Neural cell (in vitro differentiated cells): Measurements from ENCODE around the gene GRIA3. TPM values are rescaled to one million over a fixed set of nuclear protein-coding genes. Genes with fewer than 3 reads are reported as not detected.

Source experiments
- H2AFZ ChIP-seq: fragments of 200-600, 300-800 bp; sonication (generic), shearing (Covaris generic); 2 replicates; pipeline ENCODE4 v1.6.0; 2014; ENCODE audit warnings: low read depth, mild to moderate bottlenecking, antibody characterized with exemption, low read length, moderate library complexity
- H3F3A ChIP-seq: fragments of 200-600 bp; shearing (Covaris generic); 2 replicates; pipeline ENCODE4 v1.6.1; 2016; ENCODE audit warnings: mild to moderate bottlenecking, moderate library complexity, mixed read lengths, antibody characterized with exemption, low read length; ENCODE audit not compliant: insufficient read depth, poor library complexity, severe bottlenecking
- H3K27ac ChIP-seq: fragments of 200-600, 300-800 bp; sonication (generic), shearing (Covaris generic); 2 replicates; pipeline ENCODE4 v1.5.1; 2014; ENCODE audit warnings: mild to moderate bottlenecking, low read length, moderate library complexity
- H3K27me3 ChIP-seq: fragments of 300-800, 200-600 bp; sonication (generic), shearing (Covaris generic); 2 replicates; pipeline ENCODE4 v1.6.0; 2014; ENCODE audit warnings: mild to moderate bottlenecking, low read depth, low read length, moderate library complexity; ENCODE audit not compliant: insufficient read depth
- H3K36me3 ChIP-seq: fragments of 300-800, 200-600 bp; sonication (generic), shearing (Covaris generic); 2 replicates; pipeline ENCODE4 v1.5.1; 2014; ENCODE audit warnings: mild to moderate bottlenecking, antibody characterized with exemption, low read length, moderate library complexity; ENCODE audit not compliant: insufficient read depth
- H3K4me2 ChIP-seq: fragments of 300-800, 200-600 bp; sonication (generic), shearing (Covaris generic); 2 replicates; pipeline ENCODE4 v1.6.0; 2014; ENCODE audit warnings: mild to moderate bottlenecking, low read length
- H3K4me3 ChIP-seq: fragments of 300-800, 200-600 bp; sonication (generic), shearing (Covaris generic); 2 replicates; pipeline ENCODE4 v1.5.1; 2014; ENCODE audit warnings: mild to moderate bottlenecking, low read length, moderate library complexity
- H3K79me2 ChIP-seq: fragments of 200-600 bp; shearing (Covaris generic); replicated peaks from 2 replicates; pipeline ENCODE4 v1.6.0; 2014; ENCODE audit warnings: mild to moderate bottlenecking, low read length, moderate library complexity; ENCODE audit not compliant: insufficient read depth
- H3K9ac ChIP-seq: fragments of 300-800, 200-600 bp; sonication (generic), shearing (Covaris generic); 2 replicates; pipeline ENCODE4 v1.6.1; 2016; ENCODE audit warnings: mild to moderate bottlenecking, low read length, mixed read lengths
- H3K9me2 ChIP-seq: fragments of 200-600 bp; shearing (Covaris generic); 2 replicates; pipeline ENCODE4 v1.6.1; 2016; ENCODE audit warnings: mild to moderate bottlenecking, low read length, mixed read lengths; ENCODE audit not compliant: insufficient read depth
- H3K9me3 ChIP-seq: fragments of 200-600, 300-800 bp; sonication (generic), shearing (Covaris generic); 2 replicates; pipeline ENCODE4 v1.6.1; 2016; ENCODE audit warnings: mild to moderate bottlenecking, mixed run types, low read length, moderate library complexity, mixed read lengths
- H4K20me1 ChIP-seq: fragments of 200-600 bp; shearing (Covaris generic); 2 replicates; pipeline ENCODE4 v1.6.1; 2016; ENCODE audit warnings: mild to moderate bottlenecking, mixed run types; ENCODE audit not compliant: insufficient read depth
- CTCF ChIP-seq: fragments of 450-650 bp; IDR thresholded peaks from 2 replicates; pipeline ENCODE4 v1.5.1; 2014; ENCODE audit warnings: antibody characterized with exemption, mild to moderate bottlenecking, moderate library complexity; ENCODE audit not compliant: poor library complexity, severe bottlenecking
- EP300 ChIP-seq: fragments of 450-650 bp; conservative IDR thresholded peaks from 2 replicates; pipeline ENCODE4 v1.6.1; 2014; ENCODE audit warnings: antibody characterized with exemption, mild to moderate bottlenecking, moderate library complexity; ENCODE audit not compliant: poor library complexity, severe bottlenecking
- EZH2 ChIP-seq: fragments of 200-600, 300-800 bp; shearing (Covaris generic), sonication (generic); IDR thresholded peaks from 2 replicates; pipeline ENCODE4 v1.6.1; 2014; ENCODE audit warnings: antibody characterized with exemption, low read length, borderline replicate concordance, mild to moderate bottlenecking; ENCODE audit not compliant: insufficient read depth, poor library complexity, severe bottlenecking
- MXI1 ChIP-seq: fragments of 450-650 bp; conservative IDR thresholded peaks from 2 replicates; pipeline ENCODE4 v1.6.1; 2014; ENCODE audit warnings: antibody characterized with exemption, mild to moderate bottlenecking; ENCODE audit not compliant: poor library complexity, severe bottlenecking
- POLR2AphosphoS5 ChIP-seq: IDR thresholded peaks from 2 replicates; pipeline ENCODE4 v1.6.1; 2012
- RAD21 ChIP-seq: fragments of 450-650 bp; conservative IDR thresholded peaks from 2 replicates; pipeline ENCODE4 v1.6.1; 2014; ENCODE audit warnings: antibody characterized with exemption, mild to moderate bottlenecking, moderate library complexity
- REST ChIP-seq: IDR thresholded peaks from 2 replicates; pipeline ENCODE4 v1.6.1; 2012; ENCODE audit warnings: borderline replicate concordance
- SMC3 ChIP-seq: fragments of 450-650 bp; conservative IDR thresholded peaks from 2 replicates; pipeline ENCODE4 v1.6.1; 2014; ENCODE audit warnings: antibody characterized with exemption, mild to moderate bottlenecking, moderate library complexity; ENCODE audit not compliant: poor library complexity
- TAF1 ChIP-seq: IDR thresholded peaks from 2 replicates; pipeline ENCODE4 v1.6.1; 2012; ENCODE audit warnings: low read depth
- polyA plus RNA-seq: library from polyadenylated mRNA; depleted of rRNA; stranded (reverse); fragments of >200 nt; gene quantifications from 2 replicates; pipeline ENCODE4 v1.2.3, GENCODE V29; 2014

GRIA3 gene
- polyA plus RNA-seq, 1 donor from 2014 or later, result 7.8 TPM

- Histone ChIP-seq H3K4me2 (no peak overlapping the region), H3K27ac (no peak overlapping the region), H3K9me2 (no peaks in the 10 kb centered on the region), H3K36me3 (no peaks in the 10 kb centered on the region), H3K27me3 (no peaks in the 10 kb centered on the region), H3K79me2 (no peaks in the 10 kb centered on the region), H3F3A (no peaks in the 10 kb centered on the region), H3K9ac (no peak overlapping the region), H4K20me1 (no peaks in the 10 kb centered on the region), H3K9me3 (no peaks in the 10 kb centered on the region), H3K4me3 (no peak overlapping the region), H2AFZ (no peak overlapping the region)
- no peak for TF ChIP-seq TAF1
- TF ChIP-seq POLR2AphosphoS5, result no peak
- TF ChIP-seq REST, result no peak
- TF ChIP-seq EP300, result no peak
- no peak for TF ChIP-seq EZH2
- no peak for TF ChIP-seq SMC3
- no peak for TF ChIP-seq RAD21
- TF ChIP-seq CTCF, result no peak
- no peak for TF ChIP-seq MXI1
Observed at GRCh38 chrX:123190096-123190495, 6.0 kb downstream of the GRIA3 start.

- Histone ChIP-seq H3K9me3 (no peaks in the 10 kb centered on the region), H3K27me3 (no peaks in the 10 kb centered on the region), H3K79me2 (no peaks in the 10 kb centered on the region), H2AFZ (no peak overlapping the region), H3F3A (no peaks in the 10 kb centered on the region), H3K27ac (no peak overlapping the region), H4K20me1 (no peaks in the 10 kb centered on the region), H3K9ac (no peak overlapping the region), H3K36me3 (no peaks in the 10 kb centered on the region), H3K4me2 (no peak overlapping the region), H3K4me3 (no peak overlapping the region), H3K9me2 (no peaks in the 10 kb centered on the region)
- TF ChIP-seq CTCF (no peak), EZH2 (no peak), MXI1 (no peak), SMC3 (no peak), EP300 (no peak), POLR2AphosphoS5 (no peak), RAD21 (no peak), REST (no peak), TAF1 (no peak)
Observed at GRCh38 chrX:123193101-123193500, 9.0 kb downstream of the GRIA3 start.
